Measurements from ENCODE around the gene LGALS7.
"Not testable (repeated sequence)": the region's sequence is repeated elsewhere in the genome, so short reads cannot be mapped to it uniquely, and the experiment has no call there.

The LGALS7 gene

GRCh38 chr19:38773469-38774177, at the start of gene LGALS7:
TSS of gene LGALS7 (minus strand) at chr19:38773517. CDS start at chr19:38773492, 25 bp downstream.
- TF ChIP-seq CTCF (conservative IDR thresholded peaks at IDR 0.05), result no peak
- no peak within 1 kb of the TSS for H3K27ac ChIP-seq

GRCh38 chr19:38821230-38821825, 48.0 kb upstream of the LGALS7 start:
- not testable (repeated sequence) for H3K27ac ChIP-seq

GRCh38 chr19:38819231-38819920, 46.1 kb upstream of the LGALS7 start:
- no peak for TF ChIP-seq CTCF (conservative IDR thresholded peaks at IDR 0.05)

GRCh38 chr19:38817081-38817480, 43.8 kb upstream of the LGALS7 start:
- TF ChIP-seq CTCF (conservative IDR thresholded peaks at IDR 0.05), result no peak
- no peak overlapping the region for H3K27ac ChIP-seq

More at GRCh38 chr19:38819231-38819920, 46.1 kb upstream of the LGALS7 start:
- no peak overlapping the region for H3K27ac ChIP-seq

- TF ChIP-seq CTCF (conservative IDR thresholded peaks at IDR 0.05), result no peak
- no peak overlapping the region for H3K27ac ChIP-seq
Measured at GRCh38 chr19:38816131-38816750, 42.9 kb upstream of the LGALS7 start.

GRCh38 chr19:38815059-38816001, 42.0 kb upstream of the LGALS7 start:
- TF ChIP-seq CTCF (conservative IDR thresholded peaks at IDR 0.05), result no peak
- no peak overlapping the region for H3K27ac ChIP-seq

GRCh38 chr19:38813932-38814331, 40.6 kb upstream of the LGALS7 start:
- H3K27ac ChIP-seq, result not testable (repeated sequence)

Measured in VCaP (cell line).